ENCODE data around the gene BCL3. TPM values are rescaled to one million over a fixed set of nuclear protein-coding genes. Genes with fewer than 3 reads are reported as not detected.
"Not testable (repeated sequence)": the region's sequence is repeated elsewhere in the genome, so short reads cannot be mapped to it uniquely, and the experiment has no call there.

The BCL3 gene
- total RNA-seq, 4 donors from 2014 or later, result 3.2 to 58.8 (median 11.9) TPM

DNA sequence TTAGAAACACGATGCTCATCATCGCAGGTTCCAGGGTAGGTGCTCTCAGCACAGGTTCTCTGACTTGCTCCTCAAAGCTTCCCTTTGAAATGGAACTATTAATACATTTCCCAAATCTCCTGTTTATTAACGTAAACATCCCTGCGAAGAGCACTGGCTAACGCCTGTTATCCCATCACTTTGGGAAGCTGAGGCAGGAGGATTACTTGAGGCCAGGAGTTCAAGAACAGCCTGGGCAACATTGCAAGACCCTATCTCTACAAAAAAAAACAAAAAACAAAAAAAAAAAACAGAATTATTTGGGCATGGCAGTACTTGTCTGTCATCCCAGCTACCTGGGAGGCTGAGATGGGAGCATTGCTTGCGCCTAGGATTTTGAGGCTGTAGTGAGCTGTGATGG lies 30.9 kb upstream of the BCL3 start:
- Histone ChIP-seq H3K27me3 (no peaks in the 10 kb centered on the region), H3K36me3 (no peaks in the 10 kb centered on the region), H3K27ac (peak overlapping the region; percentile 63 to 83), H3K4me3 (no peak overlapping the region), H3K9me3 (no peaks in the 10 kb centered on the region), H3K4me1 (peaks cover 0 to 6% of the 10 kb centered on the region in 2 donors)
- TF ChIP-seq, protein P1, sequence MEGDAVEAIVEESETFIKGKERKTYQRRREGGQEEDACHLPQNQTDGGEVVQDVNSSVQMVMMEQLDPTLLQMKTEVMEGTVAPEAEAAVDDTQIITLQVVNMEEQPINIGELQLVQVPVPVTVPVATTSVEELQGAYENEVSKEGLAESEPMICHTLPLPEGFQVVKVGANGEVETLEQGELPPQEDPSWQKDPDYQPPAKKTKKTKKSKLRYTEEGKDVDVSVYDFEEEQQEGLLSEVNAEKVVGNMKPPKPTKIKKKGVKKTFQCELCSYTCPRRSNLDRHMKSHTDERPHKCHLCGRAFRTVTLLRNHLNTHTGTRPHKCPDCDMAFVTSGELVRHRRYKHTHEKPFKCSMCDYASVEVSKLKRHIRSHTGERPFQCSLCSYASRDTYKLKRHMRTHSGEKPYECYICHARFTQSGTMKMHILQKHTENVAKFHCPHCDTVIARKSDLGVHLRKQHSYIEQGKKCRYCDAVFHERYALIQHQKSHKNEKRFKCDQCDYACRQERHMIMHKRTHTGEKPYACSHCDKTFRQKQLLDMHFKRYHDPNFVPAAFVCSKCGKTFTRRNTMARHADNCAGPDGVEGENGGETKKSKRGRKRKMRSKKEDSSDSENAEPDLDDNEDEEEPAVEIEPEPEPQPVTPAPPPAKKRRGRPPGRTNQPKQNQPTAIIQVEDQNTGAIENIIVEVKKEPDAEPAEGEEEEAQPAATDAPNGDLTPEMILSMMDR (IDR thresholded peaks at IDR 0.05), result no peak
- TF ChIP-seq POLR2A (IDR thresholded peaks at IDR 0.05), result no peak
- intact Hi-C loops (cut with DNase I; ENCODE audit: low total_unique reads), result no loop called here
- DNase-seq, result no peak

DNA sequence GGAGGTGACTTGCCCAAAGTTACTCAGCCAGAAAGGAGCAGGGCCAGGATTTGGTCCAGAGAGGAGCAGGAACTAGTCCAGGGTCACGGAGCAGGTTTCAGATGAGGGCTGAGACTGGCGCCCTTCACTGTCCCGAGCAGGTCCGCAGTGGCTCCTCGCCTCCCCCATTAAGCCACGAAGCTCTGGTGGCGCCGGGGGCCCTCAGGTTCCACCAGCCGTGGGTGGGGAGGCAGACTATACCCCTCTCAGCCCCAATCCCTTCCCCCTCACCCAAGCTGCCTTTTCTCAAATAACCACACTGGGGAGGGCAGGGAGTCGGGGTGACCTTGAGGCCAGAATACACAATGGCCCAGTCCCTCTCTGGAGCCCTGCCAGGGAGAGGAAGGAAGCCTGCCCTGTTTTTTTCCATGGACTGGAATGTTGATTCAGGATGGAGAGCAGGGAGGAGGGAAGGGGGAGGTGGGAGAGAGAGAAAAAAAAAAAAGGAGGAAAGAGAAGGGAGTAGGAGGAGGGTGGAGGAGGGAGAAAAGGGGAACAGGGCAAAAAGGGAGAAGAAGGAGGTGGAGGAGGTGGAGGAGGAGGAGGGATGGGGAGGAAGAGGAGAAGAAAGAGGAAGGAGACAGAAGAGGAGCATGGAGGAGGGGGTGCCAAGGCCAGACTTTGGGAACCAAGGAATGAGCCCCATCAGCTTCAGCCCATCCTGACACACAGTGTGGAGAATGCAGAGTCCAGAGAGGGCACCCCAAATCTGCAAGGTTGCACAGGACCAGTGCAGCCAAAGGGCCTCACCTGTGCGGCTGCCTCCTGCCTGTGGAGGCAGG lies 29.9 kb upstream of the BCL3 start:
- no peaks in the 10 kb centered on the region for H3K9me3 ChIP-seq
- peak overlapping the region; percentile 63 to 83 for H3K27ac ChIP-seq
- peak overlapping the region in 1 of 2 donors; percentile 18 for H3K4me3 ChIP-seq
- H3K4me1 ChIP-seq, result peaks cover 0 to 6% of the 10 kb centered on the region in 2 donors
- TF ChIP-seq, protein P1 (IDR thresholded peaks at IDR 0.05), result no peak
- no peak for TF ChIP-seq POLR2A (IDR thresholded peaks at IDR 0.05)
- DNase-seq, result peak; percentile 62 to 78
- H3K27me3 ChIP-seq, result no peaks in the 10 kb centered on the region
- intact Hi-C loops (cut with DNase I; ENCODE audit: low total_unique reads), result no loop called here
- H3K36me3 ChIP-seq, result no peaks in the 10 kb centered on the region

DNA sequence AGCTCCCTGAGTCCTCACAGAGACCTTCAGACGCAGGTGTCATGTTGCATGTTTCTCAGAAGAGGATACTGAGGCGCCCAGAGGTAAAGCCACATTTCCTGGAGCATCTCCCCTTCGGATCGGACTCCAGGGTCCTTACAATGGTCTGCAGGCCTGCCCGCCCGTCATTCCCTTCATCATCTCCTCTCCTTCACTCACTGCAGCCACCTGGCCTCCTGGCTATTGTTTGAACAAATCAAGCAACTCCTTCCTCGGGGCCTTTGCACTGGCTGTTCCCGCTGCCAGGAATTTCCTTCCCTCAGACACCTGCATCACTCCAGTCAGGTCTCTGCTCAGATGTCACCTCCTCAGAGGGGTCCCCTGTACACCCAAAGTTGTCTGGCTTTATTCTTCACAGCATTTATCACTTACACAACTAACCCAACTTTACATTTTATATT lies 29.2 kb upstream of the BCL3 start:
- Histone ChIP-seq H3K27ac (peak overlapping the region; percentile 63 to 83), H3K9me3 (no peaks in the 10 kb centered on the region), H3K27me3 (no peaks in the 10 kb centered on the region), H3K4me3 (no peak overlapping the region), H3K36me3 (no peaks in the 10 kb centered on the region), H3K4me1 (peaks cover 4 to 6% of the 10 kb centered on the region in 2 donors)
- intact Hi-C loops (cut with DNase I; ENCODE audit: low total_unique reads), result no loop called here
- no peak for DNase-seq
- TF ChIP-seq, protein P1 (IDR thresholded peaks at IDR 0.05), result no peak
- no peak for TF ChIP-seq POLR2A (IDR thresholded peaks at IDR 0.05)

DNA sequence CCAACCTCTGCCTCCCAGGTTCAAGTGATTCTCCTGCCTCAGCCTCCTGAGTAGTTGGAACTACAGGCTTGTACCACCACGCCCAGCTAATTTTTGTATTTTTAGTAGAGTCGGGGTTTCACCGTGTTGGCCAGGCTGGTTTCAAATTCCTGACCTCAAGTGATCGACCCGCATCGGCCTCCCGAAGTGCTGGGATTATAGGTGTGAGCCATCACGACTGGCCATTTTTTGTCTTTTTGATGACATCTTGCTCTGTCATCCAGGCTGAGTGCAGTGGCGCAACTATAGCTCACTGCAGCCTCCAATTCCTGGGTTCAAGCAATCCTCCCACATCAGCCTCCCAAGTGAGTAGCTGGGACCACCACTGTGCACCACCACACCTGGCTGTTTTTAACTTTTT lies 28.1 kb upstream of the BCL3 start:
- not testable (repeated sequence) for H3K27ac ChIP-seq, H3K4me1 ChIP-seq, H3K27me3 ChIP-seq, H3K36me3 ChIP-seq, H3K9me3 ChIP-seq, DNase-seq, H3K4me3 ChIP-seq
- intact Hi-C loops (cut with DNase I; ENCODE audit: low total_unique reads), result loop anchor here (10.0 kb wide), 1 partner anchor 124 kb away; the partner anchor contains the start of gene NECTIN2

DNA sequence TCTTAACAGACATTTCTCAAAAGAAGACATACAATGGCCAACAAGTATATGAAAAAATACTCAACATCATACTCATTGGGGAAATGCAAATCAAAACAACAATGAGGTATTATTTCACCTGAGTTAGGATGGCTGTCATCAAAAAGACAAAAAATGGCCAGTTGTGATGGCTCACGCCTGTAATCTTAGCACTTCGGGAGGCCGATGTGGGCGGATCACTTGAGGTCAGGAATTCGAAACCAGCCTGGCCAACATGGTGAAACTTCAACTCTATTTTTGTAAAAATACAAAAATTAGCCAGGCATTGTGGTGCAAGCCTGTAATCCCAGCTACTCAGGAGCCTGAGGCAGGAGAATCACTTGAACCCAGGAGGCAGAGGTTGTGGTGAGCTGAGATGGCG lies 27.6 kb upstream of the BCL3 start:
- no peak overlapping the region for H3K27ac ChIP-seq
- TF ChIP-seq, protein P1 (IDR thresholded peaks at IDR 0.05), result no peak
- TF ChIP-seq POLR2A (IDR thresholded peaks at IDR 0.05), result no peak
- intact Hi-C loops (cut with DNase I; ENCODE audit: low total_unique reads), result loop anchor here (10.0 kb wide), 1 partner anchor 124 kb away; the partner anchor contains the start of gene NECTIN2
- no peak overlapping the region for H3K4me3 ChIP-seq
- no peak for DNase-seq
- H3K9me3 ChIP-seq, result no peaks in the 10 kb centered on the region
- H3K4me1 ChIP-seq, result peaks cover 4 to 6% of the 10 kb centered on the region in 2 donors
- no peaks in the 10 kb centered on the region for H3K27me3 ChIP-seq
- H3K36me3 ChIP-seq, result no peaks in the 10 kb centered on the region

DNA sequence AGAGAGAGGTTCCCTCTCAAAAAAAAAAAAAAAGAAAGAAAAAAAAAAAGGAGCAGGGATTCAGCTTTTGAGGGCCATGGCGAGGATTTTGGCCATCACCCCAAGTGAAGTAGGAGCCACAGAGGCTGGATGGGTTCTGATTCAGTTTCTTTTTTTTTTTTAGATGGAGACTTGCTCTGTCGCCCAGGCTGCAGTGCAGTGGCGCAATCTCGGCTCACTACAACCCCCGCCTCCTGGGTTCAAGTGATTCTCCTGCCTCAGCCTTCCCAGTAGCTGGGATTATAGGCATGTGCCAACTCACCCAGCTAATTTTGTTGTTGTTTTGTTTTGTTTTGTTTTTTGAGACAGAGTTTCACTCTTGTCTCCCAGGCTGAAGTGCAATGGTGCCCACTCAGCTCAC lies 27.1 kb upstream of the BCL3 start:
- not testable (repeated sequence) for H3K27ac ChIP-seq, H3K27me3 ChIP-seq, H3K36me3 ChIP-seq, H3K9me3 ChIP-seq, H3K4me1 ChIP-seq, DNase-seq, H3K4me3 ChIP-seq
- intact Hi-C loops (cut with DNase I; ENCODE audit: low total_unique reads), result loop anchor here (10.0 kb wide), 1 partner anchor 123 kb away; the partner anchor contains the start of gene NECTIN2

Data from uterus (tissue), 4 donors.